HCT116 (cell line): ENCODE measurements around the gene TMEM131. TPM values are rescaled to one million over a fixed set of nuclear protein-coding genes. Genes with fewer than 3 reads are reported as not detected.

Experiments
- ATAC-seq: fragments of 200-7000 bp; cut with Tn5 transposase; 2 replicates; pipeline ENCODE4 v1.9.1; 2020; ENCODE audit warnings: mild to moderate bottlenecking, moderate library complexity
- BruUV-seq: library from RNA; stranded (reverse); fragments of 400-500 nt; replicated peaks from 2 replicates; lab custom pipeline; 2021; lab: Mats Ljungman, UMichigan
- CTCF ChIA-PET: fragments of 300-600 bp; sonication (Branson Sonifier 250); formaldehyde crosslinking; loops from one replicate; lab custom pipeline; 2021; ENCODE audit warnings: antibody characterized with exemption; lab: Charles Lee
- POLR2A ChIA-PET: fragments of 300-600, 350-600 bp; sonication (Branson Sonifier 250); formaldehyde crosslinking; loops from one replicate; lab custom pipeline; 2021; ENCODE audit warnings: antibody characterized with exemption; lab: Charles Lee
- RAD21 ChIA-PET, 2 experiments: fragments of 300-600 bp; sonication (Branson Sonifier 250); formaldehyde crosslinking; loops; one replicate each; lab custom pipeline; 2023; ENCODE audit warnings: low total read pairs in 2 of 2; ENCODE audit not compliant: uncharacterized antibody in 2 of 2, unreplicated experiment in 2 of 2, low non-redundant PET in 1 of 2; lab: Charles Lee
- DNase-seq: peaks from one replicate; pipeline ENCODE4 v3.0.0-alpha.2; 2010; ENCODE audit warnings: low read depth, low spot score
- H2AFZ ChIP-seq: fragments of 200-600 bp; shearing (Covaris generic), sonication (generic); 2 replicates; pipeline ENCODE4 v1.6.1; 2017; ENCODE audit warnings: low read depth, mixed run types, mixed read lengths, antibody characterized with exemption, low read length; ENCODE audit not compliant: poor library complexity, severe bottlenecking
- H3K27ac ChIP-seq: 2 replicates; pipeline ENCODE4 v1.5.1; 2012; ENCODE audit warnings: low read depth, low read length
- H3K27me3 ChIP-seq: fragments of 200-600 bp; sonication (generic); 2 replicates; pipeline ENCODE4 v1.6.1; 2016; ENCODE audit warnings: mixed run types, low read length, mixed read lengths; ENCODE audit not compliant: insufficient read depth
- H3K36me3 ChIP-seq, 2 experiments: fragments of 200-500 bp in 1 of 2; fragments of 200-600 bp in 1 of 2; sonication (Bioruptor generic) in 1 of 2; sonication (generic) in 1 of 2; 2 replicates each; pipeline versions ENCODE4 v1.5.1 to v1.6.1; 2014 to 2016; ENCODE audit warnings: low read length in 2 of 2, inconsistent platforms in 1 of 2, mixed read lengths in 1 of 2, mixed run types in 1 of 2; ENCODE audit not compliant: insufficient read depth in 2 of 2, control insufficient read depth in 1 of 2
- H3K4me1 ChIP-seq, 2 experiments: fragments of 200-600 bp in 1 of 2; sonication (generic) in 1 of 2; 2 replicates each; pipeline versions ENCODE4 v1.5.1 to v1.6.1; 2012 to 2017; ENCODE audit warnings: low read length in 2 of 2, inconsistent platforms in 1 of 2, mild to moderate bottlenecking in 1 of 2, mixed read lengths in 1 of 2, mixed run types in 1 of 2, moderate library complexity in 1 of 2; ENCODE audit not compliant: insufficient read depth in 2 of 2, control insufficient read depth in 1 of 2
- H3K4me2 ChIP-seq: fragments of 200-600 bp; sonication (generic); 2 replicates; pipeline ENCODE4 v1.6.1; 2017; ENCODE audit warnings: mixed run types, low read length, mixed read lengths
- H3K4me3 ChIP-seq, 2 experiments: fragments of 200-600 bp in 1 of 2; sonication (generic) in 1 of 2; replicated peaks in 1 of 2; 2 replicates each; pipeline ENCODE4 v1.5.1; 2011 to 2016; ENCODE audit warnings: low read length in 2 of 2, control low read depth in 1 of 2, low read depth in 1 of 2, mild to moderate bottlenecking in 1 of 2, mixed read lengths in 1 of 2, mixed run types in 1 of 2
- H3K79me2 ChIP-seq: fragments of 200-600 bp; sonication (generic); 2 replicates; pipeline ENCODE4 v1.6.1; 2017; ENCODE audit warnings: mild to moderate bottlenecking, mixed run types, low read length, moderate library complexity, mixed read lengths; ENCODE audit not compliant: insufficient read depth
- H3K9ac ChIP-seq: fragments of 200-600 bp; sonication (generic); 2 replicates; pipeline ENCODE4 v1.6.1; 2016; ENCODE audit warnings: low read length, mixed read lengths
- H3K9me2 ChIP-seq: fragments of 200-600 bp; sonication (generic), shearing (Covaris generic); 2 replicates; pipeline ENCODE4 v1.6.1; 2017; ENCODE audit warnings: mixed run types, mild to moderate bottlenecking, moderate library complexity; ENCODE audit not compliant: insufficient read depth
- H3K9me3 ChIP-seq, 2 experiments: fragments of 200-500 bp in 1 of 2; fragments of 200-600 bp in 1 of 2; sonication (Bioruptor generic) in 1 of 2; sonication (generic) in 1 of 2; 2 replicates each; pipeline ENCODE4 v1.6.1; 2014 to 2017; ENCODE audit warnings: low read length in 2 of 2, mixed read lengths in 2 of 2, inconsistent platforms in 1 of 2, low read depth in 1 of 2, mild to moderate bottlenecking in 1 of 2, mixed run types in 1 of 2, moderate library complexity in 1 of 2; ENCODE audit not compliant: control insufficient read depth in 1 of 2, insufficient read depth in 1 of 2
- H4K20me1 ChIP-seq: fragments of 200-600 bp; sonication (generic), shearing (Covaris generic); 2 replicates; pipeline ENCODE4 v1.6.1; 2017; ENCODE audit warnings: mixed run types, mild to moderate bottlenecking, moderate library complexity; ENCODE audit not compliant: insufficient read depth
- ATF3 ChIP-seq: IDR thresholded peaks from 2 replicates; pipeline ENCODE4 v1.6.1; 2012
- EZH2 ChIP-seq: fragments of 200-600 bp; sonication (generic); IDR thresholded peaks from 2 replicates; pipeline ENCODE4 v1.6.1; 2017; ENCODE audit warnings: antibody characterized with exemption, mixed run types
- FOSL1 ChIP-seq: IDR thresholded peaks from 2 replicates; pipeline ENCODE4 v1.6.1; 2012; ENCODE audit warnings: low read depth
- RAD21 ChIP-seq: IDR thresholded peaks from 2 replicates; pipeline ENCODE4 v1.6.1; 2012; ENCODE audit warnings: low read depth, mild to moderate bottlenecking
- SP1 ChIP-seq: IDR thresholded peaks from 2 replicates; pipeline ENCODE4 v1.6.1; 2012; ENCODE audit warnings: low read depth
- YY1 ChIP-seq: IDR thresholded peaks from 2 replicates; pipeline ENCODE4 v1.6.1; 2011; ENCODE audit warnings: low read length, low read depth, moderate library complexity, mild to moderate bottlenecking; ENCODE audit not compliant: insufficient replicate concordance; ENCODE audit errors: extremely low read depth
- intact Hi-C: fragments of 100-400 bp; cut with micrococcal nuclease; formaldehyde crosslinking; loops from 2 replicates; pipeline ENCODE4 v1.10.0; 2022
- total RNA-seq: library from RNA; stranded (reverse); gene quantifications from one replicate; pipeline ENCODE4 v1.2.1, GENCODE V29; 2021; ENCODE audit not compliant: unreplicated experiment

TMEM131 gene
- total RNA-seq, 1 experiment from 2014 or later: 51.5 TPM

GRCh38 chr2:97951155-97951680, 44.5 kb downstream of the TMEM131 start:
- H3K27ac ChIP-seq: peak overlapping the region; percentile 14; the same call in 1 of the 2 replicates
- H3K4me2 ChIP-seq: peak overlapping the region; percentile 50
- H4K20me1 ChIP-seq: peaks cover 3% of the 10 kb centered on the region; the same call in 1 of the 2 replicates
- no peaks in the 10 kb centered on the region for H3K9me2 ChIP-seq
- peak overlapping the region; percentile 16; the same call in 1 of the 2 replicates for H3K9ac ChIP-seq
- ChIA-PET RAD21 (no interaction called here), POLR2A (no interaction called here), CTCF (no interaction called here)
- DNase-seq: no peak
- no peaks in the 10 kb centered on the region for H3K9me3 ChIP-seq
- H2AFZ ChIP-seq: no peak overlapping the region
- intact Hi-C loops: no loop called here
- H3K79me2 ChIP-seq: peaks cover 98% of the 10 kb centered on the region
- no peak for TF ChIP-seq ATF3
- no peak for TF ChIP-seq YY1
- TF ChIP-seq SP1: no peak
- TF ChIP-seq EZH2: no peak
- no peaks in the 10 kb centered on the region for H3K27me3 ChIP-seq
- ATAC-seq: peak; percentile 49; the same call in 1 of the 2 replicates
- H3K4me3 ChIP-seq: no peak overlapping the region
- BruUV-seq: no TSS peak
- H3K4me1 ChIP-seq: peaks cover 0 to 25% of the 10 kb centered on the region in 2 experiments; a peak in 3 of 4 replicates
- no peaks in the 10 kb centered on the region for H3K36me3 ChIP-seq

GRCh38 chr2:97950329-97951154, 45.2 kb downstream of the TMEM131 start:
- intact Hi-C loops: no loop called here
- Histone ChIP-seq H3K27ac (peak overlapping the region; percentile 22; the same call in 1 of the 2 replicates), H3K4me1 (peaks cover 0 to 25% of the 10 kb centered on the region in 2 experiments; a peak in 3 of 4 replicates), H3K27me3 (no peaks in the 10 kb centered on the region), H3K9ac (peak overlapping the region; percentile 16; the same call in 1 of the 2 replicates), H3K9me3 (no peaks in the 10 kb centered on the region), H4K20me1 (no peaks in the 10 kb centered on the region), H3K79me2 (peaks cover 98% of the 10 kb centered on the region), H3K4me3 (no peak overlapping the region), H2AFZ (no peak overlapping the region), H3K9me2 (no peaks in the 10 kb centered on the region), H3K4me2 (peak overlapping the region; percentile 50), H3K36me3 (no peaks in the 10 kb centered on the region)
- peak; percentile 15; the same call in 1 of the 2 replicates for TF ChIP-seq FOSL1
- no peak for TF ChIP-seq RAD21
- ATAC-seq (peak; percentile 55), DNase-seq (no peak)
- ChIA-PET POLR2A (no interaction called here), RAD21 (no interaction called here), CTCF (no interaction called here)
- BruUV-seq: no TSS peak
